ENCODE measurements around the gene ENTPD8. TPM values are rescaled to one million over a fixed set of nuclear protein-coding genes. Genes with fewer than 3 reads are reported as not detected.
A peak's percentile ranks its signal among the peaks of the same experiment; 100 is the strongest.

The ENTPD8 gene
- total RNA-seq, 4 donors from 2014 or later, result not detected

DNA sequence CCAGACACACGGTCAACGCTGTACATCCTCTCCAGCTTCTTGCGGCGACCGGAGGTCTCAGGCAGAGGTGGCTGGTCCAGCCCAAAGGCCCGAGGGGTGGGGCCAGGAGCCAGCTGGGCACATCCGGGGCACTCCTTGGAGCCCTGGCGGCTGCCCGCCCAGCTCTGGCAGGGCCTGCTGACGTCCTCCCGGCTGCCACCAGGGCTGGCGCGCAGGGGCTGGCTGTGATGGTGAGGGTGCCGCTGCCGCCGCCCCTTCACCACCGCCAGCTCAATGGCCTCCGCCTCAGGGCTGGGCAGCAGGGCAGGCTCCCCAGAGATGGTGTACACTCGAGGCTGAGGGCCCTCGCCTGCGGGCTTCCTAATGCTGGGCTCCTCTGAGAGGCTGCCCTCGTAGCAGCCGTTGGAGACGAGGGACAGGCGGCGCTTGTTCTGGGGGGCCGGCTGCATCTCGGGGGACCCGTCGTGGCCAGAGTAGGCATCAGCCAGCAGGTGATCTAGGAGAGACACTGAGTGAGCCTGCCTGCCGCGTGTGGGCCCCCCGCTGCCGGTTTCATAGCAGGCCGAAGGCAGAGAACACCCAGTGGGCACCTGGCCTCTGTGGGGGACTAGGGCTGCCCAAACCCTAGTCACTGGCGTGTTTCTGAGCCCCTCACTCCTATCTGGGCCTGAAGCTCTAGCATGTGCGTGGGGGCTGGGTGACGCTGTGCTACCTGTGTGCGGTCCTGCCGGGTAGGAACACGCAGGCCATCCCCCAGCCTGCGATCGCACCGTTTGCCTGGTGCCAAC, 16.4 kb upstream of the ENTPD8 start:
- Histone ChIP-seq H3K27ac (peak overlapping the region in 3 of 4 donors; percentile 67 to 88 (median 72)), H3K36me3 (peaks cover 0 to 22% (median 2%) of the 10 kb centered on the region in 3 donors), H3K9me3 (no peaks in the 10 kb centered on the region), H3K4me3 (peak overlapping the region in 3 of 4 donors; percentile 61 to 91 (median 85)), H3K27me3 (peaks cover 0 to 5% (median 0%) of the 10 kb centered on the region in 4 donors), H3K4me1 (peaks cover 36 to 89% (median 39%) of the 10 kb centered on the region in 3 donors)
- TF ChIP-seq, protein P1, sequence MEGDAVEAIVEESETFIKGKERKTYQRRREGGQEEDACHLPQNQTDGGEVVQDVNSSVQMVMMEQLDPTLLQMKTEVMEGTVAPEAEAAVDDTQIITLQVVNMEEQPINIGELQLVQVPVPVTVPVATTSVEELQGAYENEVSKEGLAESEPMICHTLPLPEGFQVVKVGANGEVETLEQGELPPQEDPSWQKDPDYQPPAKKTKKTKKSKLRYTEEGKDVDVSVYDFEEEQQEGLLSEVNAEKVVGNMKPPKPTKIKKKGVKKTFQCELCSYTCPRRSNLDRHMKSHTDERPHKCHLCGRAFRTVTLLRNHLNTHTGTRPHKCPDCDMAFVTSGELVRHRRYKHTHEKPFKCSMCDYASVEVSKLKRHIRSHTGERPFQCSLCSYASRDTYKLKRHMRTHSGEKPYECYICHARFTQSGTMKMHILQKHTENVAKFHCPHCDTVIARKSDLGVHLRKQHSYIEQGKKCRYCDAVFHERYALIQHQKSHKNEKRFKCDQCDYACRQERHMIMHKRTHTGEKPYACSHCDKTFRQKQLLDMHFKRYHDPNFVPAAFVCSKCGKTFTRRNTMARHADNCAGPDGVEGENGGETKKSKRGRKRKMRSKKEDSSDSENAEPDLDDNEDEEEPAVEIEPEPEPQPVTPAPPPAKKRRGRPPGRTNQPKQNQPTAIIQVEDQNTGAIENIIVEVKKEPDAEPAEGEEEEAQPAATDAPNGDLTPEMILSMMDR (IDR thresholded peaks at IDR 0.05), result no peak
- TF ChIP-seq POLR2A (IDR thresholded peaks at IDR 0.05), result no peak
- 77% methylated on average over 3 of the region's 44 CpGs; no CpG with 5 or more reads in 1 of the 2 donors for WGBS, 2 donors
- intact Hi-C loops (cut with DNase I), result no loop called here
- no peak for DNase-seq

DNA sequence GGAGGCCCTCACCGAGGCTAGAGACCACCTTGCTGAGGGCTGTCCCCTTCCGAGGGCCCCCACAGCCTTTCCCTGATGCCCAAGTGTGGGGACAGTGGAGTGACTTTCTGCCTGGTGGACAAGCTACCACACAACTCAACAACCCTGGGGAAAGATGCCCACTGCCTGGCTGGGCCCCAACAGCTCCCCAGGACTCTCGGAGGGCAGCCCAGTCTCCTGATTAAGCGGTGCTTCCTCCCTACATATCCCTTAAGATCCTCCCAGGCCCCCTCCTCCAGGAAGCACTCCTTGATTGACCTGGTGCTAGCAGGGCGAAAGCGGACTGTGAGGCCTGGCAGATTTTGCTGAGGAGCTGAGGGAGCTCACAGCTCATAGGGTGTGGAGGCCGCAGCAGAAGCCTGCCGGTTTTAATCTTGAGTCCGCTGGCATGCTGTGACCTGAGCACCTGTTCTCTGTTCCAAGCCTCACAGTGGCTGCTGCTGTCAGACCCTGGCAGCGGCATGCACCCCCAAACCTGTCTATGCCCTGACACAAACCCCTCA, 15.8 kb upstream of the ENTPD8 start:
- intact Hi-C loops (cut with DNase I), result no loop called here
- DNase-seq, result no peak
- Histone ChIP-seq H3K4me1 (peaks cover 35 to 84% (median 39%) of the 10 kb centered on the region in 3 donors), H3K4me3 (no peak overlapping the region), H3K9me3 (no peaks in the 10 kb centered on the region), H3K27ac (peak overlapping the region in 2 of 4 donors; percentile 3 to 23), H3K36me3 (peaks cover 0 to 27% (median 5%) of the 10 kb centered on the region in 3 donors), H3K27me3 (no peaks in the 10 kb centered on the region)
- 100% methylated on average over 2 of the region's 10 CpGs for WGBS, 2 donors
- TF ChIP-seq POLR2A (IDR thresholded peaks at IDR 0.05), result no peak
- TF ChIP-seq, protein P1 (IDR thresholded peaks at IDR 0.05), result no peak

DNA sequence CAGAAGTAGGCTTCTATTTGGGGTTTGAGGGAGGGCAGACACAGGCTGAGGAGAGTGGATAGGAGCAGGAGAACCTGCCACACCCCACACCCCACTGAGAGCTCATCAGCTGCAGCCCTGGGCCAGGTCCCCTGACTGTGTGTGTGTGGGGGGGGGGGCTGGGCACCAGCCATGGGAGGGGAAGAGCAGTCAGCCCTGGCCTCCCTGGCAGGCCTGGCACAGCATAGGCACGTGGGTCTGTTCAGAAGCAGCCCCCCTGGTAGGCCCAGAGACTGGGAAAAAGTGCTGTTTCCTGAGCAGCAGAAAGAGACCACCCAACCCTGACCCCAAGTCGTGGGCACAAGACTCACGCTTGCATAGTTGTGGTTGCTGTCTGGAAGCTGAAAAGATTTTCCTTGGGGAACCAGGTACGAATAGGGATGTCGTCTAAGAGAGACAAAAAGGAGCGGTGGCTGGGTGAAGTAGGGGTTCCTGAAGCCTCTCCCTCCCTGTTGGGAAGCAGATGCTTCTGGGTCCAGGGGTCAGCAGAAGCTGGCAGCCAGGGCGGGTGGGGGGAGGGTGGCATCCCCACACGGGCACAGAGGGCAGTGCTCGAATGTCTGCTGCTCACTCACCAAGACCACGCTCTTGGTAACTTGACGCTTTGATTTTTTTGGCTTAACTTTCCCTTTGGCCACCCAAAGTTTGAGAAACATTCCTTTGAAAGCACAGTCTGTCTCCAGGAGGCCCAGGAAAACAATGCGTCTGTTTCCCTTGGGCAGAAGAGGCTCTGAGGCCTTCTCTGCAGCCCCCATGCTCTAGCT, 15.1 kb upstream of the ENTPD8 start:
- DNase-seq, result no peak
- intact Hi-C loops (cut with DNase I), result no loop called here
- H3K4me3 ChIP-seq, result no peak overlapping the region

DNA sequence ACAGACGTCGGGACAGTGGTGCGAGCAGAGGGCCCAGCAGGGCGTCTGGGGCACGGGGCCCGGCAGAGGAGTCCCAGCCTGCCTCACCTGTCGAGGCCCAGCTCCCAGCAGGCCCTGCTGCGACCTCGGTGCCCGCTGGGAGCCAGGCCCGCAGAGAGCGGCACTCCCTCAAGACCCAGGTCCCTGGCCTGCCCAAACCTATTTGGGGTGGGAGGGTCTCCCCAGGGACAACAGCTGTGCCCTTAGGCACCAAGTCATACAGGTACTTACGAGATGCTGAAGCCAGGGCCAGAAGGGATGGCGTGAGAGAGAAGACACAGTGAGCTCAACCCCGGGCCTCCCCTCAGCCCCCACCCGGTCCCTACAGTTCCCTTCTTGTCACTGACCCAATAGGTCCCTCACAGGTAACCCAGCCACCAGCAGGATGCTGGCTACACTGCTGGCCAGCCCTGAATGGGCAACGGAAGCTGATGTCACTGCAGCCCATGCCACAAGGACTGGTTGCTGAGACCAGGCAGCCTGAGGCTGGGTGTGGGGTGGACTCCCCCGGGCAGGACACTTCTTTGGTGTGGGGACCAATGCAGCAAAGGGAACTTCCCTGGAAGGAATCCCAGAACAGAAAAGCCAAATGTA, 14.3 kb upstream of the ENTPD8 start:
- Histone ChIP-seq H3K27me3 (no peaks in the 10 kb centered on the region), H3K4me3 (no peak overlapping the region), H3K9me3 (no peaks in the 10 kb centered on the region), H3K27ac (peak overlapping the region in 3 of 4 donors; percentile 86 to 88 (median 87)), H3K36me3 (peaks cover 0 to 27% (median 5%) of the 10 kb centered on the region in 3 donors), H3K4me1 (peaks cover 32 to 69% (median 39%) of the 10 kb centered on the region in 3 donors)
- no peak for TF ChIP-seq POLR2A (IDR thresholded peaks at IDR 0.05)
- TF ChIP-seq, protein P1 (IDR thresholded peaks at IDR 0.05), result no peak
- intact Hi-C loops (cut with DNase I), result no loop called here
- no peak for DNase-seq
- WGBS, 2 donors, result 70 to 96% methylated on average over 4 to 11 of the region's 18 CpGs

More for the DNA sequence above, 15.1 kb upstream of the ENTPD8 start:
- peak overlapping the region in 1 of 4 donors; percentile 3 for H3K27ac ChIP-seq
- TF ChIP-seq, protein P1 (IDR thresholded peaks at IDR 0.05), result no peak
- no peak for TF ChIP-seq POLR2A (IDR thresholded peaks at IDR 0.05)
- 81 to 91% methylated on average over 9 to 11 of the region's 12 CpGs for WGBS, 2 donors
- H3K4me1 ChIP-seq, result peaks cover 32 to 77% (median 39%) of the 10 kb centered on the region in 3 donors
- H3K36me3 ChIP-seq, result peaks cover 0 to 27% (median 5%) of the 10 kb centered on the region in 3 donors
- no peaks in the 10 kb centered on the region for H3K27me3 ChIP-seq
- H3K9me3 ChIP-seq, result no peaks in the 10 kb centered on the region

All from esophagus squamous epithelium (tissue), 5 donors.